ACC112 (cell line): Measurements from ENCODE around the gene MYO15B.

Source experiments
- H2AFZ ChIP-seq: fragments of 200-600 bp; sonication (generic); one replicate; pipeline ENCODE4 v1.6.0; 2017; ENCODE audit warnings: antibody characterized with exemption, low read length; ENCODE audit not compliant: unreplicated experiment
- H3K27ac ChIP-seq: fragments of 200-600 bp; sonication (generic); 2 replicates; pipeline ENCODE4 v1.5.1; 2014; ENCODE audit warnings: low read depth, mild to moderate bottlenecking, antibody characterized with exemption, low read length, moderate library complexity
- H3K27me3 ChIP-seq: fragments of 200-600 bp; sonication (generic); 2 replicates; pipeline ENCODE4 v1.6.1; 2014; ENCODE audit warnings: mild to moderate bottlenecking, antibody characterized with exemption, low read length, moderate library complexity, mixed read lengths; ENCODE audit not compliant: insufficient read depth
- H3K36me3 ChIP-seq: fragments of 200-600 bp; sonication (generic); 2 replicates; pipeline ENCODE4 v1.6.1; 2016; ENCODE audit warnings: mild to moderate bottlenecking, antibody characterized with exemption, low read length, moderate library complexity, mixed read lengths; ENCODE audit not compliant: insufficient read depth
- H3K4me1 ChIP-seq: fragments of 200-600 bp; sonication (generic); one replicate; pipeline ENCODE4 v1.6.1; 2016; ENCODE audit warnings: low read length, mixed read lengths; ENCODE audit not compliant: insufficient read depth, unreplicated experiment, control insufficient read depth
- H3K4me3 ChIP-seq: fragments of 200-600 bp; sonication (generic); 2 replicates; pipeline ENCODE4 v1.5.1; 2014; ENCODE audit warnings: mild to moderate bottlenecking, low read depth, low read length
- H3K79me2 ChIP-seq: fragments of 200-600 bp; sonication (generic); one replicate; pipeline ENCODE4 v1.6.0; 2016; ENCODE audit warnings: low read length; ENCODE audit not compliant: control insufficient read depth, unreplicated experiment, insufficient read depth

Gene MYO15B

GRCh38 chr17:75587675-75588595 lies at the start of gene MYO15B:
MYO15B (plus strand) TSS chr17:75587800; CDS start chr17:75588058, 258 bp downstream.
- no peak within 1 kb of the TSS for H3K27ac ChIP-seq
- peak within 1 kb of the TSS; percentile 69; the same call in 1 of the 2 replicates for H3K4me3 ChIP-seq
- no peaks in the 10 kb centered on the region for H3K36me3 ChIP-seq
- no peaks in the 10 kb centered on the region for H3K4me1 ChIP-seq
- no peak within 1 kb of the TSS for H2AFZ ChIP-seq
- H3K27me3 ChIP-seq = peaks cover 38% of the 10 kb centered on the region
- no peaks in the 10 kb centered on the region for H3K79me2 ChIP-seq

DNA sequence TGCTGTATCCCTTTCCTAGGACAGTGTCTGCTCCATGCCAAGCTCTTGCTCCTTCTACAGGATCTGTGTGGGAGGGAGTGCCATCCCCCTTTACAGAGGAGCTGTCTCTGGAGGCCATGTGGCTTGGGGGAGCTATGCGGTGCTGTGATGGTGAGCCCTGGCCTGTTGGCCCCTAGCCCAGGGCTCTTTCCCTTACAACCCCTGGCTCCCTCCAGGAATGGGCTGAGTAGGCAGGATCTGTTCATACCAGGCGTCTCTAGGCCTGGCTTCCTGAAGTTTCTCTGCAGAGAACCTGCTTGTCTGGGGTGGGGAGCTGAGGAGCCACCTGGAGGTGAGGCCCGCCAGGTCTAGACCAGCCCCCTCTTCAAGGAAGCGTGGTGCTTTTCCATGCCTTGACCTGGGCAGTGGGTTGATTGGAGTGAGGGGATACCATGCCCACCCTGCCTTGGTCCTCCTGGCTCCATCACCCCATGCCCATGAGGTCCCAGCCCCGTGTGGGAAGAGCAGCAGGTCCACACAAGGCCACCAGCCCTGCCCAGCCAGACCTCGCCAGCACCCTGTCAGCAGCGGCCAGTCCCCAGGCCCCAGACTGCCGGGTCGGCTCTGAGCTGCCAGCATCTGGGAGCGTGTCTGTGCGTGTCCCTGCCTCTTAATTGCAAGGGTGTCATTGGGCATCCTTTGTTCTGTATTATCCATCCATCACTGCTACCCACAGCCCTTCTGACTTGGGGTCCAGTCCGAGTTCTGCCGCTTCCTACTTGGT lies 47.5 kb upstream of the MYO15B start:
- Histone ChIP-seq H3K4me3 (no peak overlapping the region), H3K4me1 (no peaks in the 10 kb centered on the region), H3K27ac (no peak overlapping the region), H3K27me3 (no peaks in the 10 kb centered on the region; the same call in 1 of the 2 replicates), H2AFZ (no peak overlapping the region), H3K79me2 (no peaks in the 10 kb centered on the region), H3K36me3 (no peaks in the 10 kb centered on the region)

- Histone ChIP-seq H3K4me1 (no peaks in the 10 kb centered on the region), H3K36me3 (no peaks in the 10 kb centered on the region), H3K27me3 (no peaks in the 10 kb centered on the region; the same call in 1 of the 2 replicates), H2AFZ (no peak overlapping the region), H3K27ac (no peak overlapping the region), H3K79me2 (no peaks in the 10 kb centered on the region), H3K4me3 (no peak overlapping the region)
Measured at GRCh38 chr17:75540923-75541503, 46.6 kb upstream of the MYO15B start.

DNA sequence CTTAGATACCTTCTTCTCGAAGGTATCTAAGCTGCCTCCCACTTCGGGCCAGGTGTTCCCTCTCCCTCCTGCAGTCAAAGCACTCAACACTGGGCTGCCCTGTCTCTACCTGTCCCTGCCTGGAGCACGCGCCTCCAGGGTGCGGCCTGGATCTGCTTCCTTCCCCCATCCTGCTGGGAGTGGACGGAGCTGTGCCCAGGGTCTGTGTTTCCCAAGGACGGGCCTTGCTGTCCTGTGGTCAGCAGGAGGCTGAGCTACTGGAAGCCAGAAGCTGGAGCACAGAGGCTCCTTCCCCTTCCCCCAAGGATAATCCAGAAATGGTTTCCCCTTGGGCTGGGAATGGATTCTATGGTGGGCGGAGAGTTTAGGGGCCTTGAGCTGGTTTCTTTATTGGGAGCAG lies 45.4 kb upstream of the MYO15B start:
- H3K27me3 ChIP-seq = no peaks in the 10 kb centered on the region; the same call in 1 of the 2 replicates
- H3K79me2 ChIP-seq = no peaks in the 10 kb centered on the region
- H2AFZ ChIP-seq = no peak overlapping the region
- H3K4me3 ChIP-seq = no peak overlapping the region
- no peak overlapping the region for H3K27ac ChIP-seq
- no peaks in the 10 kb centered on the region for H3K4me1 ChIP-seq
- H3K36me3 ChIP-seq = no peaks in the 10 kb centered on the region

DNA sequence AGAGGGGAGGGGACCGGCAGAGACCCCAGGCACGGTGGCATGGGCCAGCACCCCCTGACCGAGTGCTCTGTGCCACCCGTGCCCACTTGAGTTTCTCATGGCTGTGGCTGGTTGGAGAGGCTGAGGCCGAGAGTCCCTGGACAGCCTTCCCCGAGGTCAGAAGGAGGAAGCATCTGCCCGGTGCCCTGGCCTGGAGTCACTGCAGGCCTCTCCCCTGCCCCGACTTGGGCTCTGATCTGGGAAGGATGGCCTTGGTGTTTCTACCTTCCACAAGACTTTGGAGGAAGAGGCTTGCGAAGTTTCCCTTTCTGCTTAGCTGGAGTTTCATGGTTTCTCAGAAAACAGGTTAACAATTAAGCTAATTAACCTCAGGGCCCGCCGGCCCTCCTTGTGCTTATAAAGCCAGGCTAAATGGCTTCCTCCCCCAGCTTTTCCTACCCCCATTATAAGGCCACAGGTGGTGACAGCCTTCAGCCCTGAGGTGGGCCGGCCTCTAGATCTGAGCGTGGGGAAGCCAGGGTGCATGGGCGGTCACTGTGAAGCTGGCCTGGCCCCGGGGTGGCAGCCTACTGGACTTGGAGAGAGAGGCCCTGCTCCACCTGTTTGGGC lies 44.8 kb upstream of the MYO15B start:
- Histone ChIP-seq H3K4me1 (no peaks in the 10 kb centered on the region), H3K4me3 (no peak overlapping the region), H3K27me3 (no peaks in the 10 kb centered on the region; the same call in 1 of the 2 replicates), H2AFZ (no peak overlapping the region), H3K36me3 (no peaks in the 10 kb centered on the region), H3K79me2 (no peaks in the 10 kb centered on the region), H3K27ac (no peak overlapping the region)

DNA sequence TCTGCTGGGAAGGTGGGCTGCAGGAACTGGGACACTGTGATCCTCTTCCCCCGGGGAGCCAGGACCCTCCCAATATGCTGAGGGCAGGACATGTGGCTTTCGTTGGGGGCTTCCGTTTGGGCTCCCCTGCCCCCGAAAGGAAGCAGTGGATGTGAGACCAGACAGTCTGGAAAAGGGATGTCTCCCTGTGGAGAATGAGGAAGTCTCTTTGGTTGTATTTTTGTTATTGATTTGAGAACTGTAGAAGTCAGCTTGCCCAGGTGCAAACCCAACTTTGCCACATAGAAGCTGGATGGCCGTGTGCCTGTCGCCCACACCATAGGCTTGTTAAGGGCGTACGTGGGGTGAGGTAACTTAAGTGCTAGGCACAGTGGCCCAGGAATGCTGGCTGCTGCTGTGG lies 43.4 kb upstream of the MYO15B start:
- Histone ChIP-seq H3K36me3 (no peaks in the 10 kb centered on the region), H3K4me1 (no peaks in the 10 kb centered on the region), H3K27ac (no peak overlapping the region), H3K79me2 (no peaks in the 10 kb centered on the region), H3K4me3 (no peak overlapping the region), H3K27me3 (no peaks in the 10 kb centered on the region; the same call in 1 of the 2 replicates), H2AFZ (no peak overlapping the region)

- H3K27ac ChIP-seq = no peak overlapping the region
- no peaks in the 10 kb centered on the region for H3K27me3 ChIP-seq
- no peaks in the 10 kb centered on the region for H3K79me2 ChIP-seq
- no peak overlapping the region for H2AFZ ChIP-seq
- no peaks in the 10 kb centered on the region for H3K4me1 ChIP-seq
- no peak overlapping the region for H3K4me3 ChIP-seq
- H3K36me3 ChIP-seq = no peaks in the 10 kb centered on the region
Measured at GRCh38 chr17:75546181-75546580, 41.4 kb upstream of the MYO15B start.

DNA sequence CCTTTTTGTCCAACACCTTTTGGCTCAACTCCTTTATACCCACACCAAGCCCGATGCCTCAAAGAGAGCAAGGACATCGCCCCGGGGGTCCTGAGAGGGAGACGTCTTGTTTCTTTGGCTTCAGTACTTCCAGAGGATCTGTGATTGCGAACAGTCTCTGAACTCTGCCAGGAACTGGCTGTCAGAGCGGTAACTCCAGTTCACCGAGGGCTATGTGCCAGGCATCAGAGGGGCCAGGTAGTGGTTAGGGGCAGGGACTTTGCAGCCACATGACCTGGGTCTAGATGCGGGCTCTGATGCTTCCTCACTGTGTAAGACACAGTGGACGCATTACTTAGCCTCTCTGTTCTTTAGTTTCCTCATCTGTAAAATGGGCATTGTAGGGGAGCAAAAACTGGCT lies 40.5 kb upstream of the MYO15B start:
- H3K27me3 ChIP-seq = no peaks in the 10 kb centered on the region

DNA sequence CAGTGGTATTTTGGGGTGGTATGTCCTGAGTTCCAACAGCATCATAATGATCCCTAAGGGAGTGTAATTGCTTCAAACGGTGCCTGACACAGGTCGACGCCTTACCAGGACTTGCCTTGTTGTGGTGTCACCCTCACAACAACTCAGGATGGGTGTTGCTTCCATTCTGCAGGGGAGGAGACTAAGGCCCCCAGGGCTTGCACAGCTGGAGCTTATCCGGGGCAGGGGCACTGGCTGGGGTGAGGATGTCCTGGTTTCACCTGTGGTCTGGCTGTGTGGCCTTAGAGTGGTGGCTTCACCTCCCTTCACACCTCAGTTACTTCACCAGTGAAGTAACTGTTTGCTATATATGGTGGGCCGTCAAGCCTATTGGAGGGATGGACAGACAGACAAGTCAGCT lies 38.8 kb upstream of the MYO15B start:
- H3K4me3 ChIP-seq = no peak overlapping the region
- H3K4me1 ChIP-seq = no peaks in the 10 kb centered on the region
- no peak overlapping the region for H2AFZ ChIP-seq
- H3K36me3 ChIP-seq = no peaks in the 10 kb centered on the region
- no peaks in the 10 kb centered on the region for H3K79me2 ChIP-seq
- no peaks in the 10 kb centered on the region for H3K27me3 ChIP-seq
- H3K27ac ChIP-seq = no peak overlapping the region

More for the DNA sequence above, 40.5 kb upstream of the MYO15B start:
- no peaks in the 10 kb centered on the region for H3K79me2 ChIP-seq
- H3K36me3 ChIP-seq = no peaks in the 10 kb centered on the region
- no peak overlapping the region for H2AFZ ChIP-seq
- no peaks in the 10 kb centered on the region for H3K4me1 ChIP-seq
- no peak overlapping the region for H3K27ac ChIP-seq
- H3K4me3 ChIP-seq = no peak overlapping the region
